ENCODE data around the gene CHRM4.

The CHRM4 gene

DNA sequence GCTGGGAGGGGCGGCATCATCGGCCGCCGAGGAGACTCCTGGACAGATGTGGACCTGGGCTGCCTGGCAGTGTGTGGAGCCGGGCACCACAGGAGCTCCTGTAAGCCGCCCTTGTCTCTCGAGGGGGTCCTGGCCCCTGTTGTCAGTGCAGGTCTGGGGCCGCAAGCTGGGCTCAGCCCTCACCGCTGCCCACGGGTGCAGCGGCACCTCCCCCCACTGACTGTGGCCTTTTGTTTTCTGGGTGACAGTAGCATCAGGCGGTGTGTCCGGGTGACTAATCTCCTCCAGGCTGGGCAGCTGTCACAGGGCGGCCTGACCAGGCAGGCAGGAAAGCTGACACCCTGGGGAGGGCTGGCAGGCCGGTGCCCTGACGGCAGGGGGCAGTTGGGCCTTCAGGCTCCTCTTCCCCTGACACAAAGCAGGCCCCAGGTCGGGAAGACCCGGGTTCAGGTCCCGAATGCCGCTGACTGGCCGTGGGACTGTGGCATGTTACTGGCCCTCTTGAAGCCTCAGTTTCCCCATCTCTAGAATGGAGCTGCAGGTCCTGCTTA is 28.0 kb downstream of the CHRM4 start:
- Histone ChIP-seq H3K36me3 (ENCODE audit: insufficient read depth, low read length) (no peaks in the 10 kb centered on the region; the same call in 1 of the 2 replicates), H3K27ac (no peak overlapping the region), H3K9me3 (ENCODE audit: low read depth, low read length) (no peaks in the 10 kb centered on the region), H3K4me3 (no peak overlapping the region), H3K9ac (ENCODE audit: insufficient read length) (no peak overlapping the region)
- DNase-seq (ENCODE audit: low read depth, low spot score), result no peak
- TF ChIP-seq EZH2 (IDR thresholded peaks at IDR 0.05) (no peak), FOXP2 (optimal IDR thresholded peaks at IDR 0.05; ENCODE audit: control extremely low read depth, extremely low read length, insufficient read depth) (no peak), POLR2AphosphoS5 (IDR thresholded peaks at IDR 0.05; ENCODE audit: borderline replicate concordance, low read depth, low read length) (no peak)

DNA sequence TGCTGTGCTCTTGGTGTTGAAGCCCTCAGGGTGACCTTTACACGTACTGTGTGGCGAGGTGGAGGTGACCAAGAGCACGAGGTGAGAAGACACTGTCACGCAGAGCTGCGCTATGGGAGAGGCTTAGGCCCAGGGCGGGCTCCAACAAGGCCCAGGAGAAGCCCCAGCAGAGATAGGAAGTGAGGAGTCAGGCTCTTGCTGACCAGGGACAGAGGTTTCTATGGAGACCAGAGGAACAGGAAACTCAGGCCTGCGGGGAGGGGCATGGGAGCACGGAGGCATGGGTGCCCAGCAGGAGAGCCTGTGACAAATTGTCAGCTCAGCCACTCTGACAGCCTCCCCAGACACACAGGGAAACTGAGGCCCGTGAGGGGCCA is 28.6 kb downstream of the CHRM4 start:
- no peak for DNase-seq (ENCODE audit: low read depth, low spot score)
- H3K9ac ChIP-seq (ENCODE audit: insufficient read length), result no peak overlapping the region
- no peak overlapping the region for H3K27ac ChIP-seq
- no peaks in the 10 kb centered on the region; the same call in 1 of the 2 replicates for H3K36me3 ChIP-seq (ENCODE audit: insufficient read depth, low read length)
- no peaks in the 10 kb centered on the region for H3K9me3 ChIP-seq (ENCODE audit: low read depth, low read length)
- no peak overlapping the region for H3K4me3 ChIP-seq
- TF ChIP-seq EZH2 (IDR thresholded peaks at IDR 0.05) (no peak), FOXP2 (optimal IDR thresholded peaks at IDR 0.05; ENCODE audit: control extremely low read depth, extremely low read length, insufficient read depth) (no peak), POLR2AphosphoS5 (IDR thresholded peaks at IDR 0.05; ENCODE audit: borderline replicate concordance, low read depth, low read length) (no peak)

DNA sequence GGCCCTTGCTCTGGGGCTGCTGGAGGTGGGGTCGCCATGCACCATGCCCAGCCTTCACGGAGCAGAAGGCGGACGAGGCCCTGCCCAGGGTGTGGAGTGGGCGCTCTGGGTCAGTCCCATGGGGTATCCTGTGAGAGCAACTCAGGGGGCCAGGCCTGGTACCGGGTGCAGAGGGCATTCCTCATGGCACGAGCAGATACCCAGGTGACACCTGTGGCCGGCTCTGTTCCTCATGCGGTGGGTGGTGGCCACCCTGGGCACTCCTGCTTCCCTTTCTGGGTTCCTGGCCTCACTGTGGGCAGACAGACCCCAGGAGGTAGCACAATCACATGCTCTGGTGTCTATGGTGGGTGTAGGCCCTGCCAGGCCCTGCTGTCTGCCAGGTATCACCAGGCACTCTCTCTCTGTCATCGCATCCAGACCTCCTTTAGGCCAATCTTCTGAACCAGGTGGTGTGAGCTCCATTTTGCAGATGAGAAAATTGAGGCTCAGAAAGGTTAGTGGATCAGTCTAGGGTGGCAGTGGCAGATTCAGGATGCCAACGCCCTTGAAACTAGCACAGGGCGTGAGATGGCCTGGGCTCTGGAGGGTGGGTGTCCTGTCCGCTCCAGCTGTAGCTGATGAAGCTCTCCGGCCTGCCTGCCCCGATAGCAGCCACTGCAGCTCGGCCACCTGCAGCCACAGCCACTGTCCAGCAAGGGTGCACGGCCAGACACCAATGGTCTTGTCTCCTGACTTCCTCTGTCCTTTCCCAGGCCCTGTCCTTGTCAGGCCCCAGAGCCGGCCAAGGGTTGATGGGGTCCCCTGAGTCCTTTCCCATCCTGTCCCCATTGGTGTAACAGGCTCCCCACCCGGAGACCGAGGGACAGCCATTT is 29.2 kb downstream of the CHRM4 start:
- Histone ChIP-seq H3K36me3 (ENCODE audit: insufficient read depth, low read length) (no peaks in the 10 kb centered on the region; the same call in 1 of the 2 replicates), H3K9me3 (ENCODE audit: low read depth, low read length) (no peaks in the 10 kb centered on the region), H3K27ac (no peak overlapping the region), H3K9ac (ENCODE audit: insufficient read length) (no peak overlapping the region), H3K4me3 (no peak overlapping the region)
- no peak for TF ChIP-seq POLR2AphosphoS5 (IDR thresholded peaks at IDR 0.05; ENCODE audit: borderline replicate concordance, low read depth, low read length)
- no peak for DNase-seq (ENCODE audit: low read depth, low spot score)

DNA sequence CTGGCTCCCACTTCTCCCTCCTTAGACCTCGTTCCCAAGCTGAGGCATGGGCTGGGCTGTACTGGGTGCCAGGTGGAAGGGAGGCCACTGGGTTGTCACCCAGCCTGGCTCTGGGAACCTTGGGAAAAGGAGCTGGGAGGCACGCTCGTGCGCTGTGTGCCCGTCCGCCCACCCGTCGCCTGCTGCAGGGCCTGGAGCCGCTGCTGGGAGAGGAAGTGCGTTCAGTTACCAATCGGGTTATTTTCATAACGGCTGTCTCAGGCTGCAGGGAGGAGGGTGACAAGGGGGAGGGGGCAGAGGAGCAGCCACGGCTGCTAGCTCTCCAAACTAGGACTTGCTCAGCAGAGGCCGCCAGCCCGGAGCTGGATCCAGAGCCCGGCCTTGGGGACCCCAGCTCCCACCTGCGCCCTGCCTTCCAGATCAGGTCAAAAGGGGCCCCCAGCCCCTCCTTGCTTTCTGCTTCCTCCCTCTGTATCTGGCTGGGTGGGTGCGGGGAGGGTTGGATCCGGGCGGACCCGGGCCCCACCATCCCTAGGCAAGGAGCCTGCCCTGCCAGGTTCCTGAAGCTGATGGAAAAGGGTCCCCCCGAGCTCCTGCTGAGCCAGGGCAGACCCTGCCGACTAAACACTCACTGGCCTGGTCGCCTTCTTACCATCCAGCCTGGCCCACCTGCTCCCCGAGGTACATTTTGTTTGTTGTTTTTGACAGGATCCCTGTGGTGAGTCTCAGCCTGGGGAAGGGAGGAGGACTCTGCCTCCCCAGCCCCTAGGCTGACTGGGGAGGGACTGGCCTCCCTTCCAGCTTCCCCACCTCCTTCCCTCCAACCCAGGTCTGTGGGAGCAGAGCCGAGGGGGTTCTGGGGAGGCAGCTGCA is 30.1 kb downstream of the CHRM4 start:
- TF ChIP-seq EZH2 (IDR thresholded peaks at IDR 0.05), result no peak
- no peak for TF ChIP-seq FOXP2 (optimal IDR thresholded peaks at IDR 0.05; ENCODE audit: control extremely low read depth, extremely low read length, insufficient read depth)
- no peak for TF ChIP-seq POLR2AphosphoS5 (IDR thresholded peaks at IDR 0.05; ENCODE audit: borderline replicate concordance, low read depth, low read length)
- peak overlapping the region; percentile 44 for H3K4me3 ChIP-seq
- H3K9ac ChIP-seq (ENCODE audit: insufficient read length), result peak overlapping the region; percentile 60
- peak overlapping the region; percentile 65 for H3K27ac ChIP-seq
- no peaks in the 10 kb centered on the region for H3K9me3 ChIP-seq (ENCODE audit: low read depth, low read length)
- H3K36me3 ChIP-seq (ENCODE audit: insufficient read depth, low read length), result no peaks in the 10 kb centered on the region; the same call in 1 of the 2 replicates
- DNase-seq (ENCODE audit: low read depth, low spot score), result no peak

DNA sequence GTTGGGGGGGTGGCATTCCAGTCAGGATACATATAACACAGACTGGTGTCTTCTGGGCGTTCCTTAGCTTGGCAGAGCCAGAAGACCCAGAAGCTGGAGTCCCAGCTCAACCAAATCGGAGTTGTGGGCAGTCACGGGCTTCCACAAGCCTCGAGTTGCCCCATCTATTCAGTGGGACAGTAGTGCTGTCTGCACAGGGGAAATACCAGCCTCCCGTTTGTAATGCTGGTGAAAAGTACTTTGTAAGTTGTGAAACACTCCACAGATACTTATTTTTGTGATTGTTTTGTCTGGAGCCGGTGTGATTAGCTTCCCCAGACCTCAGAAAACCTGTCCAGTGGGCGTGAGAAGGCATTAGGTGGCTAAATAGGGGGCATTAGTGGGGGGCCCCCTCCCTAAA is 30.7 kb downstream of the CHRM4 start:
- Histone ChIP-seq H3K36me3 (ENCODE audit: insufficient read depth, low read length) (no peaks in the 10 kb centered on the region; the same call in 1 of the 2 replicates), H3K9me3 (ENCODE audit: low read depth, low read length) (no peaks in the 10 kb centered on the region), H3K9ac (ENCODE audit: insufficient read length) (peak overlapping the region; percentile 60), H3K27ac (peak overlapping the region; percentile 65), H3K4me3 (peak overlapping the region; percentile 44)
- no peak for TF ChIP-seq POLR2AphosphoS5 (IDR thresholded peaks at IDR 0.05; ENCODE audit: borderline replicate concordance, low read depth, low read length)
- no peak for TF ChIP-seq FOXP2 (optimal IDR thresholded peaks at IDR 0.05; ENCODE audit: control extremely low read depth, extremely low read length, insufficient read depth)
- no peak for TF ChIP-seq EZH2 (IDR thresholded peaks at IDR 0.05)
- no peak for DNase-seq (ENCODE audit: low read depth, low spot score)

DNA sequence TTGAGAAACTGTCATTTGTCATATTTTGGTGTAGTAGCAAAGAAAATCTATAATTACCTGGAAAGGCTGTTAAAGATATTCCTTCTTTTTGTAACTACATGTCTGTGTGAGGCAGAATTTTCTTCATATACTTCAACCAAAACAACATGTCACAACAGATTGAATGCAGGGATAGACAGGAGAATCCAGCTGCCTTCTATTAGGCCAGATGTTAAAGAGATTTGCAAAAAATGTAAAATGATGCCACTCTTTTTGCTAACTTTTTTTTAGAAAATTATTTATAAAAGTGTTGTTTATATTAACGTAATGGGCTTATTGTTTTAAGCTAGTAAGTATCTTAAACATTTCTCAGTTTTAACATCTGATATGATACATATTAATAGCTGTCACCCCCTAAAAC is 31.6 kb downstream of the CHRM4 start:
- H3K36me3 ChIP-seq (ENCODE audit: insufficient read depth, low read length), result no peaks in the 10 kb centered on the region; the same call in 1 of the 2 replicates
- no peak for TF ChIP-seq FOXP2 (optimal IDR thresholded peaks at IDR 0.05; ENCODE audit: control extremely low read depth, extremely low read length, insufficient read depth)
- no peak for TF ChIP-seq POLR2AphosphoS5 (IDR thresholded peaks at IDR 0.05; ENCODE audit: borderline replicate concordance, low read depth, low read length)
- TF ChIP-seq EZH2 (IDR thresholded peaks at IDR 0.05), result no peak
- no peaks in the 10 kb centered on the region for H3K9me3 ChIP-seq (ENCODE audit: low read depth, low read length)
- peak overlapping the region; percentile 77; the same call in 1 of the 2 replicates for H3K27ac ChIP-seq
- DNase-seq (ENCODE audit: low read depth, low spot score), result no peak
- no peak overlapping the region for H3K9ac ChIP-seq (ENCODE audit: insufficient read length)
- no peak overlapping the region for H3K4me3 ChIP-seq

DNA sequence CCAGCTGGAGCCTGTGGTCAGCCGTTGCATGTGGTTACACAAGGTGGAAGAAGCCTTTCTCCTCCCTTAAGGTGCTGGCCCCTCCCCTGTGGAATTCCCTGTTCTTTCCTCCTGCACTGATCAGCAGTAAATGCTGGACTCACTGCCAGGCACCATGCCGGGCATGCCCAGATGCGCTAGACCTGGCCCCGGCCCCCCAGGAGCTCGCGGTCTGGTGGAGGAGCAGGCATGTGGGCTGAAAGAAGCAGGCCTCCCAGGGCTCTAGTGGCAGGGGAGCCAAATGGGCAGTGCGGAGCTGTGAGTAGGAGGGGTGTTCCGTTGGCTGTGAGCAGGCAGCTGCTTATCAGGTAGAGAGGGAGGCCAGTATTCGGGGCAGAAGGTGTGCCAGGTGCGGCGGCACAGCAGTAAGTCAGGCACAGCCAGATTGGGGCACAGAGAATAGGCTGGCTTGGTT is 34.1 kb downstream of the CHRM4 start:
- no peak for DNase-seq (ENCODE audit: low read depth, low spot score)
- Histone ChIP-seq H3K9ac (ENCODE audit: insufficient read length) (no peak overlapping the region), H3K27ac (no peak overlapping the region), H3K4me3 (no peak overlapping the region), H3K36me3 (ENCODE audit: insufficient read depth, low read length) (no peaks in the 10 kb centered on the region; the same call in 1 of the 2 replicates), H3K9me3 (ENCODE audit: low read depth, low read length) (no peaks in the 10 kb centered on the region)
- TF ChIP-seq EZH2 (IDR thresholded peaks at IDR 0.05) (no peak), POLR2AphosphoS5 (IDR thresholded peaks at IDR 0.05; ENCODE audit: borderline replicate concordance, low read depth, low read length) (no peak), FOXP2 (optimal IDR thresholded peaks at IDR 0.05; ENCODE audit: control extremely low read depth, extremely low read length, insufficient read depth) (no peak)

All from SK-N-MC (cell line).